Thoracic aorta (tissue), 2 donors: ENCODE measurements around the gene GPR137. TPM values are rescaled to one million over a fixed set of nuclear protein-coding genes. Genes with fewer than 3 reads are reported as not detected.

Experiments
- ATAC-seq: fragments of 150-250 bp; one replicate; pipeline ENCODE4 v1.8.0; 2017; ENCODE audit warnings: low read depth; ENCODE audit not compliant: insufficient number of reproducible peaks, low FRiP score
- DNase-seq: peaks from one replicate; pipeline ENCODE4 v3.0.0-alpha.2; 2020; ENCODE audit warnings: low spot score
- H3K27ac ChIP-seq, 2 donors: fragments of 200-600 bp; sonication (generic); 1 replicate in 1 of 2; 2 replicates in 1 of 2; pipeline ENCODE4 v1.5.1; 2016; ENCODE audit warnings: mild to moderate bottlenecking in 2 of 2, moderate library complexity in 2 of 2
- H3K27me3 ChIP-seq: fragments of 200-600 bp; sonication (generic); replicated peaks from 2 replicates; pipeline ENCODE4 v1.6.0; 2016; ENCODE audit warnings: mild to moderate bottlenecking; ENCODE audit not compliant: insufficient read depth
- H3K36me3 ChIP-seq: fragments of 200-600 bp; sonication (generic); one replicate; pipeline ENCODE4 v1.5.1; 2016
- H3K4me1 ChIP-seq, 2 donors: fragments of 200-600 bp; sonication (generic); 1 replicate in 1 of 2; 2 replicates in 1 of 2; pipeline versions ENCODE4 v1.5.1 to v1.6.0; 2016; ENCODE audit warnings: low read depth in 2 of 2, mild to moderate bottlenecking in 1 of 2; ENCODE audit not compliant: control insufficient read depth in 1 of 2
- H3K4me3 ChIP-seq: fragments of 200-600 bp; sonication (generic); 2 replicates; pipeline ENCODE4 v1.5.1; 2016; ENCODE audit warnings: mild to moderate bottlenecking
- H3K9me3 ChIP-seq: fragments of 200-600 bp; sonication (generic); 2 replicates; pipeline ENCODE4 v1.5.1; 2016
- CTCF ChIP-seq: fragments of 200-600 bp; sonication (generic); IDR thresholded peaks from one replicate; pipeline ENCODE4 v1.5.1; 2019; ENCODE audit warnings: antibody characterized with exemption
- total RNA-seq, 2 donors: library from RNA; depleted of rRNA; stranded (reverse); fragments of >200 nt; gene quantifications; one replicate each; pipeline versions ENCODE4 v1.1.0 to v1.2.3, GENCODE V29; 2016

GPR137 gene
- total RNA-seq, 2 donors from 2014 or later = 8.7 to 19.0 TPM

- Histone ChIP-seq H3K27me3 (no peaks in the 10 kb centered on the region), H3K4me1 (peaks cover 10 to 18% of the 10 kb centered on the region in 2 donors), H3K27ac (no peak overlapping the region), H3K36me3 (peaks cover 47% of the 10 kb centered on the region), H3K9me3 (no peaks in the 10 kb centered on the region), H3K4me3 (no peak overlapping the region)
- ATAC-seq (no peak), DNase-seq (no peak)
- TF ChIP-seq CTCF = no peak
Measured at GRCh38 chr11:64265176-64266160, 20.2 kb upstream of the GPR137 start.

GRCh38 chr11:64266339-64266738 lies 19.3 kb upstream of the GPR137 start:
- TF ChIP-seq CTCF = no peak
- DNase-seq (no peak), ATAC-seq (no peak)
- Histone ChIP-seq H3K4me3 (no peak overlapping the region), H3K4me1 (peaks cover 10 to 18% of the 10 kb centered on the region in 2 donors), H3K9me3 (no peaks in the 10 kb centered on the region), H3K27me3 (no peaks in the 10 kb centered on the region), H3K36me3 (peaks cover 47% of the 10 kb centered on the region), H3K27ac (no peak overlapping the region)

- Histone ChIP-seq H3K4me1 (peaks cover 10 to 28% of the 10 kb centered on the region in 2 donors), H3K9me3 (no peaks in the 10 kb centered on the region), H3K27me3 (no peaks in the 10 kb centered on the region), H3K27ac (peak overlapping the region; percentile 80 to 92), H3K4me3 (no peak overlapping the region), H3K36me3 (peaks cover 37% of the 10 kb centered on the region)
- no peak for DNase-seq
- no peak for TF ChIP-seq CTCF
- ATAC-seq = no peak
Measured at GRCh38 chr11:64267207-64267945, 18.3 kb upstream of the GPR137 start.

GRCh38 chr11:64268025-64268892 lies 17.4 kb upstream of the GPR137 start:
- H3K9me3 ChIP-seq = no peaks in the 10 kb centered on the region
- DNase-seq (no peak), ATAC-seq (no peak)
- H3K27me3 ChIP-seq = no peaks in the 10 kb centered on the region
- TF ChIP-seq CTCF = no peak
- H3K27ac ChIP-seq = peak overlapping the region; percentile 80 to 92
- peaks cover 10 to 28% of the 10 kb centered on the region in 2 donors for H3K4me1 ChIP-seq
- H3K4me3 ChIP-seq = peak overlapping the region; percentile 76
- peaks cover 28% of the 10 kb centered on the region for H3K36me3 ChIP-seq
